Adipose tissue (tissue), 3 donors: ENCODE measurements around the gene ZCCHC3. TPM values are rescaled to one million over a fixed set of nuclear protein-coding genes. Genes with fewer than 3 reads are reported as not detected.
"Not testable (repeated sequence)": the region's sequence is repeated elsewhere in the genome, so short reads cannot be mapped to it uniquely, and the experiment has no call there.

Experiments
- H3K27ac ChIP-seq: one replicate; pipeline ENCODE4 v1.5.1; 2013; ENCODE audit warnings: low read depth, low read length
- WGBS, 3 donors: extraction: QIAGEN DNeasy Blood & Tissue Kit; methylation state at CpG; one replicate each; pipeline ENCODE4 v1.1.7; 2013; 5-methylcytosine and 5-hydroxymethylcytosine counted together
- polyA plus RNA-seq, 3 donors: library from polyadenylated mRNA; stranded (reverse); fragments of 200-250 nt; gene quantifications; one replicate each; pipeline ENCODE4 v1.2.3, GENCODE V29; 2013
- donor health status: healthy with polysubstance abuse.
- donor health status: Bipolar disorder and iron deficiency.
- donor health status: healthy.

ZCCHC3 gene
- polyA plus RNA-seq, 3 donors: 4.1 to 8.9 (median 7.8) TPM

- 51 to 57% (median 53%) methylated on average over 7 of the region's 7 CpGs for WGBS, 3 donors
- no peak overlapping the region for H3K27ac ChIP-seq
Measured at GRCh38 chr20:328975-329695, 31.8 kb downstream of the ZCCHC3 start.

- WGBS, 3 donors: 61 to 72% (median 65%) methylated on average over 4 of the region's 4 CpGs
- H3K27ac ChIP-seq: no peak overlapping the region
Measured at GRCh38 chr20:329851-330232, 32.5 kb downstream of the ZCCHC3 start.

- 47 to 53% (median 47%) methylated on average over 16 of the region's 16 CpGs for whole genome bisulfite sequencing, 3 donors
- H3K27ac ChIP-seq: no peak overlapping the region
Measured at GRCh38 chr20:330233-331149, 33.1 kb downstream of the ZCCHC3 start.

- 95 to 97% (median 95%) methylated on average over 8 of the region's 8 CpGs for WGBS, 3 donors
- H3K27ac ChIP-seq: no peak overlapping the region
Measured at GRCh38 chr20:334578-334977, 37.2 kb downstream of the ZCCHC3 start.

- WGBS, 3 donors: 82 to 100% (median 96%) methylated on average over 1 of the region's 1 CpG
- not testable (repeated sequence) for H3K27ac ChIP-seq
Measured at GRCh38 chr20:336040-336439, 38.7 kb downstream of the ZCCHC3 start.

- WGBS, 3 donors: 79 to 84% (median 83%) methylated on average over 2 of the region's 2 CpGs
- H3K27ac ChIP-seq: no peak overlapping the region
Measured at GRCh38 chr20:341682-342081, 44.3 kb downstream of the ZCCHC3 start.

- no peak overlapping the region for H3K27ac ChIP-seq
Measured at GRCh38 chr20:343107-343506, 45.7 kb downstream of the ZCCHC3 start.

- H3K27ac ChIP-seq: no peak overlapping the region
- 60 to 77% (median 73%) methylated on average over 9 of the region's 9 CpGs for WGBS, 3 donors
Measured at GRCh38 chr20:346033-346639, 48.8 kb downstream of the ZCCHC3 start.

GRCh38 chr20:346640-347316 is 49.4 kb downstream of the ZCCHC3 start, which contains the start of gene NRSN2:
TSS of gene NRSN2 (plus strand) at chr20:347111. CDS start at chr20:349644, 2,533 bp downstream.
- WGBS, 3 donors: 1 to 6% (median 1%) methylated on average over 33 to 50 of the region's 50 CpGs
- no peak within 1 kb of the TSS for H3K27ac ChIP-seq

GRCh38 chr20:347317-347639 is 49.9 kb downstream of the ZCCHC3 start:
- WGBS, 3 donors: 0 to 1% (median 1%) methylated on average over 10 to 19 of the region's 19 CpGs

GRCh38 chr20:347640-348484 is 50.5 kb downstream of the ZCCHC3 start:
- WGBS, 3 donors: 1% methylated on average over 46 to 61 of the region's 61 CpGs
- H3K27ac ChIP-seq: no peak overlapping the region

More at GRCh38 chr20:347317-347639, 49.9 kb downstream of the ZCCHC3 start:
- H3K27ac ChIP-seq: no peak overlapping the region

GRCh38 chr20:348972-349841 is 51.8 kb downstream of the ZCCHC3 start:
- H3K27ac ChIP-seq: no peak overlapping the region
- 83 to 93% (median 88%) methylated on average over 19 of the region's 19 CpGs for WGBS, 3 donors

Other genes with a start within 250 kb of the ZCCHC3 start
- gene DEFB125, start 209.9 kb upstream of the ZCCHC3 start, polyA plus RNA-seq: not detected
- gene DEFB126, start 155.0 kb upstream of the ZCCHC3 start, polyA plus RNA-seq: not detected
- gene DEFB127, start 140.1 kb upstream of the ZCCHC3 start, polyA plus RNA-seq: not detected
- gene DEFB128, start 107.9 kb upstream of the ZCCHC3 start, polyA plus RNA-seq: not detected
- not detected for gene DEFB129, start 70.3 kb upstream of the ZCCHC3 start, polyA plus RNA-seq
- gene DEFB132, start 39.8 kb upstream of the ZCCHC3 start, polyA plus RNA-seq: 1 to 10 TPM in 2 of 3 donors, under 1 TPM in 1; 0.06 to 1.9 (median 1.2) TPM
- 1 to 10 TPM; 3.4 to 6.2 (median 3.5) TPM for gene C20orf96, start 6.8 kb upstream of the ZCCHC3 start, polyA plus RNA-seq
- 1 to 10 TPM; 2.1 to 3.3 (median 2.4) TPM for gene SOX12, start 28.0 kb downstream of the ZCCHC3 start, polyA plus RNA-seq
- 10 to 100 TPM in 2 of 3 donors, 1 to 10 TPM in 1; 9.8 to 26.4 (median 21.6) TPM for gene NRSN2, start 49.5 kb downstream of the ZCCHC3 start, polyA plus RNA-seq
- gene TRIB3, start 83.2 kb downstream of the ZCCHC3 start, polyA plus RNA-seq: 10 to 100 TPM in 1 of 3 donors, 1 to 10 TPM in 2; 5.4 to 12.9 (median 7.9) TPM
- 10 to 100 TPM; 58.7 to 81.0 (median 65.6) TPM for gene RBCK1, start 110.7 kb downstream of the ZCCHC3 start, polyA plus RNA-seq
- gene TBC1D20, start 165.0 kb downstream of the ZCCHC3 start, polyA plus RNA-seq: 10 to 100 TPM; 11.6 to 27.3 (median 25.0) TPM
- gene CSNK2A1, start 246.2 kb downstream of the ZCCHC3 start, polyA plus RNA-seq: 10 to 100 TPM; 24.3 to 37.1 (median 29.4) TPM